ENCODE results near the gene MKRN2OS. TPM values are rescaled to one million over a fixed set of nuclear protein-coding genes. Genes with fewer than 3 reads are reported as not detected.

MKRN2OS gene
- polyA plus RNA-seq, 6 donors from 2014 or later = not detected

GRCh38 chr3:12499474-12499873 is 45.8 kb downstream of the MKRN2OS start:
- ATAC-seq (ENCODE audit: low read depth in 2 of 2) = no peak
- Mint-ChIP-seq H3K36me3 (peaks cover 27% of the 10 kb centered on the region in 2 donors), H3K9me3 (no peaks in the 10 kb centered on the region), H3K27ac (no peak overlapping the region), H3K4me3 (no peak overlapping the region), H3K27me3 (no peaks in the 10 kb centered on the region), H3K4me1 (peaks cover 4 to 8% (median 5%) of the 10 kb centered on the region in 3 donors)
- DNase-seq = no peak

- DNase-seq = no peak
- ATAC-seq (ENCODE audit: low read depth in 2 of 2) = no peak
- no peak overlapping the region for H3K27ac Mint-ChIP-seq
- H3K27me3 Mint-ChIP-seq = no peaks in the 10 kb centered on the region
- peaks cover 17 to 26% of the 10 kb centered on the region in 2 donors for H3K36me3 Mint-ChIP-seq
- no peaks in the 10 kb centered on the region for H3K4me1 Mint-ChIP-seq
- H3K4me3 Mint-ChIP-seq = no peak overlapping the region
- H3K9me3 Mint-ChIP-seq = no peaks in the 10 kb centered on the region
Observed at GRCh38 chr3:12496453-12496761, 48.9 kb downstream of the MKRN2OS start.

GRCh38 chr3:12495749-12496452 is 49.4 kb downstream of the MKRN2OS start:
- H3K27me3 Mint-ChIP-seq = no peaks in the 10 kb centered on the region
- ATAC-seq (ENCODE audit: low read depth in 2 of 2) = no peak

GRCh38 chr3:12490547-12490946 is 54.8 kb downstream of the MKRN2OS start:
- Mint-ChIP-seq H3K27ac (no peak overlapping the region), H3K9me3 (no peaks in the 10 kb centered on the region), H3K36me3 (peaks cover 0 to 13% of the 10 kb centered on the region in 2 donors), H3K27me3 (no peaks in the 10 kb centered on the region), H3K4me3 (no peak overlapping the region), H3K4me1 (peaks cover 4 to 10% (median 9%) of the 10 kb centered on the region in 3 donors)
- DNase-seq (no peak), ATAC-seq (ENCODE audit: low read depth in 2 of 2) (no peak)

More at GRCh38 chr3:12495749-12496452, 49.4 kb downstream of the MKRN2OS start:
- H3K36me3 Mint-ChIP-seq = peaks cover 17 to 24% of the 10 kb centered on the region in 2 donors
- no peaks in the 10 kb centered on the region for H3K4me1 Mint-ChIP-seq
- H3K9me3 Mint-ChIP-seq = no peaks in the 10 kb centered on the region
- peak overlapping the region in 1 of 8 donors; percentile 25 for H3K4me3 Mint-ChIP-seq
- no peak overlapping the region for H3K27ac Mint-ChIP-seq
- no peak for DNase-seq

GRCh38 chr3:12489832-12490231 is 55.5 kb downstream of the MKRN2OS start:
- Mint-ChIP-seq H3K27ac (no peak overlapping the region), H3K9me3 (no peaks in the 10 kb centered on the region)

More at GRCh38 chr3:12489832-12490231, 55.5 kb downstream of the MKRN2OS start:
- ATAC-seq (ENCODE audit: low read depth in 2 of 2) (no peak), DNase-seq (no peak)
- Mint-ChIP-seq H3K4me3 (no peak overlapping the region), H3K36me3 (peaks cover 0 to 13% of the 10 kb centered on the region in 2 donors), H3K27me3 (no peaks in the 10 kb centered on the region), H3K4me1 (peaks cover 11 to 16% (median 14%) of the 10 kb centered on the region in 3 donors)

Other genes with a start within 250 kb of the MKRN2OS start
- 10 to 100 TPM in 3 of 6 donors, 1 to 10 TPM in 3; 6.6 to 16.1 (median 11.4) TPM for gene TSEN2, start 61.0 kb downstream of the MKRN2OS start, polyA plus RNA-seq (ENCODE audit: low read depth in 6 of 6)
- gene MKRN2, start 11.6 kb upstream of the MKRN2OS start, polyA plus RNA-seq (ENCODE audit: low read depth in 6 of 6) = 10 to 100 TPM; 35.7 to 54.4 (median 51.4) TPM
- gene RAF1, start 118.6 kb upstream of the MKRN2OS start, polyA plus RNA-seq (ENCODE audit: low read depth in 6 of 6) = 10 to 100 TPM; 44.3 to 69.2 (median 59.5) TPM
- 1 to 10 TPM in 4 of 6 donors, under 1 TPM in 1, not detected in 1; 0.92 to 2.7 (median 2.2) TPM for gene TMEM40, start 213.8 kb upstream of the MKRN2OS start, polyA plus RNA-seq (ENCODE audit: low read depth in 6 of 6)

All from naive B cell (primary cell).